Endothelial cell of umbilical vein (primary cell): ENCODE measurements around the gene PRTN3.

Experiments
- CTCF ChIP-seq, 2 donors: IDR thresholded peaks; 1 replicate in 1 of 2; 2 replicates in 1 of 2; pipeline ENCODE4 v1.5.1; 2011; ENCODE audit warnings: low read length in 2 of 2, mild to moderate bottlenecking in 2 of 2, moderate library complexity in 2 of 2, control low read depth in 1 of 2, inconsistent platforms in 1 of 2, low read depth in 1 of 2; ENCODE audit not compliant: insufficient read depth in 1 of 2; ENCODE audit errors: extremely low read depth in 1 of 2
- JUN ChIP-seq: IDR thresholded peaks from 2 replicates; pipeline ENCODE4 v1.6.1; 2011; ENCODE audit warnings: borderline replicate concordance, low read depth; ENCODE audit not compliant: insufficient read length, insufficient read depth
- POLR2A ChIP-seq: IDR thresholded peaks from 2 replicates; pipeline ENCODE4 v1.6.1; 2012; ENCODE audit warnings: low read depth, mild to moderate bottlenecking, control low read depth, low read length

GRCh38 chr19:792306-792885, 48.4 kb upstream of the PRTN3 start:
- no peak for TF ChIP-seq CTCF (IDR thresholded peaks at IDR 0.05; ENCODE audit: extremely low read depth in 1 of 2, insufficient read depth in 1 of 2, low read depth in 1 of 2, low read length in 2 of 2)
- TF ChIP-seq POLR2A: no peak
- TF ChIP-seq JUN: no peak
